NCI-H2029 (cell line): Measurements from ENCODE around the gene AIF1.

Source experiments
- DNase-seq: peaks from one replicate; lab custom pipeline; 2025; lab: John Stamatoyannopoulos, UW

The AIF1 gene

DNA sequence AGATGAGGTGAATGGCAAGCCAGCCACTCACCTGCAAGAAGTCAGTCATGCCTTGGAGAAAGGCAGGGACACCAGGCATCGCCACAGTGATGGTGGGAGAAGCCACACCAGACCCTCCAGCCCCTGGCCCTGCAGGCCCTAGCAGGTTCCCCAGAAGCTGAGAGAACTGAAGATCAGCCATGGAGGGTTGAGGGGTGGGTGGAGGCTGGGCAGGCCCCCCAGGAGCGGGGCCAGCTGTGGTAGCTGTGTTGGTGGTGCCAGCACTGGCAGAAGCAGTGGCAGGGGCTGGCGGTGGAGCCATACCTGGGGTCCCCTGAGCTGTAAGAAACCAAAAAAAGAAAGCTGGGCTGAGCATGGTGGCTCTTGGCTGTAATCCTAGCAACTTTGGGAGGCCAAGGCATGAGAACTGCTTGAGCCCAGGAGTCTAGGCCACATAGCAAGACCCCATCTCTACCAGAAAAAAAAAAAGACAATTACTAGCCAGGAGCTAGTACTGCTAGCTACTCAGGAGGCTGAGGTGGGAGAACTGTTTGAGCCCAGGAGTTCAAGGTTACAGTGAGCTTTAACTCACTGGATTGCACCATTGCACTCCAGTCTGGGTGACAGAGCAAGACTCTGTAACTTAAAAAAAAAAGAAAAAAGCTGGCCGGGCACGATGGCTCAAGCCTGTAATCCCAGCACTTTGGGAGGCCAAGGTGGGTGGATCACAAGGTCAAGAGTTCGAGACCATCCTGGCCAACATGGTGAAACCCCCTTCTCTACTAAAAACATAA is 27.9 kb downstream of the AIF1 start:
- no peak for DNase-seq

DNA sequence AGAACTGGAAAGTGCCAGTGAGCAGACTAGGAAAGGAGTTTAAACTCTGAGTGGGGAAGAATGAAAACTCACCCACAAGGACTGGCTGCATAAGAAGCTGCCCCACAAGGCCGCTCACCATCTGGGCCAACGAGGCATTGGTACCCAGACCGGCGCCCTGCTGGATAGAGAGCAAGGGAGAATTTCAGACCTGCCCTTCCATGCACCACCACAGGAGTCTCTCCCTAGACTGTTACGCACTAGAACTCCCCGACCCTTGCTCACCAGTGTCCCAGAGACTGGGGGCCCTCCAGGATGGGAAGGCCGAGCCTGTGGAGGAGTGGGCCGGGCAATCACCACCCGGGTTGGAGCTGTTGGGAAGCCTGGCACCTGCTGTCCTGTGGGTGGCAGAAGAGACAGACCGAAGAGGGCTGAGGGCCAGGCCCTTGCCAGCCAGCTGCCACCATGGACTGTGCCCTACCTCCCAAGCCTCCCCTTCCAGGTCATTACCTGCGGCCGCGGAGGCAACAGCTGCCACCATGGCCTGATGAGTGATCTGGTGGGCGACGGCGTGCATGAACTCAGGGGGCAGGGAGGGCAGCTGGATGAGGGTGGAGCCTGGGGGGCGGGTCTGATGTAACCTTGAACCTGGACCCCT is 28.9 kb downstream of the AIF1 start:
- no peak for DNase-seq

DNA sequence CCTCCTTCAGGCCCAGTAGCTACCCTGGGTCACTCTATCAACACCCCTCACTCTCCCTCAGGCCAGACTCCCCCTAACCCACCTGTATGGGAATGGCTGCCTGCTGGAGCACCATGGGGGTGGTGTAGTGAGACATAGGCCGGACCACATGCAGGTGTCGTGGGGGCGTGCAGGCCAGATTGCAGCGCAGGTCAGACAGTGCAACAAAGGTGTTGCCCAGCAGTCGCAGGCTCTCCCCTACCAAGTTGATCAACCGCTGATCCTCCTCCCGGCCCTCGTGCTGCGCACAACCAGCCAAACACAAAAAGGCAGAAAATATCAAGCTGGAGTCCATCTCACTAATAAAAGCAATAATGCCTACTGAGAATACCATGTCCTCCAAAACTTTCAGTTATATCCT is 30.3 kb downstream of the AIF1 start:
- no peak for DNase-seq

DNA sequence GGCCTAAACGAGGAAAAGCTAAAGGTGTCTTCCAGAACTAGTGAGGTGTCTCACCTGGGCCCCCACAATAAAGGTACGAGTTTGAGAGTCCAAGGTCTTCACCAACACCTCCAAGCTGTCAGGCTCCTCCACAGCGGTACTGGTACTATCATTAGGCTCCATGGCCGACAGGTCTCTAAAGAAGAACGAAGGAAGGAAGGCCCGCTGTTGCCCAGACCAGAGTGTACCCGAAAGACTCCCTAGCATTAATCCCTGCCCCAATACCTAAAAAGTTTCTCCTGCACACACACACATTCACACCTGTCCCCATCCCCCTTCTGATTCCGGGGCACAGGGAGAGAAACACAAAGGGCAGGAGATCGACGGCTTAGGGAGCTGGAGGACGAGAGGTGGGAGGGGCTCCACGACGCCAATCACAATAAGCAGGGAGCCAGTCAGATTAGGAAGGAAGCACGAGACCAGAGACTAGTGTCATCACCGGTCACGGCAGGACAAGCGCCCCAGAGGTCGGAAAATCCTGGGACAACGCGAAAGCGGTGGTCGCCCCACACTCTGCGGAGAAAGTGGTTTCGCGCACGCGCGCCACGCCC is 36.7 kb downstream of the AIF1 start:
- peak; percentile 69 for DNase-seq

DNA sequence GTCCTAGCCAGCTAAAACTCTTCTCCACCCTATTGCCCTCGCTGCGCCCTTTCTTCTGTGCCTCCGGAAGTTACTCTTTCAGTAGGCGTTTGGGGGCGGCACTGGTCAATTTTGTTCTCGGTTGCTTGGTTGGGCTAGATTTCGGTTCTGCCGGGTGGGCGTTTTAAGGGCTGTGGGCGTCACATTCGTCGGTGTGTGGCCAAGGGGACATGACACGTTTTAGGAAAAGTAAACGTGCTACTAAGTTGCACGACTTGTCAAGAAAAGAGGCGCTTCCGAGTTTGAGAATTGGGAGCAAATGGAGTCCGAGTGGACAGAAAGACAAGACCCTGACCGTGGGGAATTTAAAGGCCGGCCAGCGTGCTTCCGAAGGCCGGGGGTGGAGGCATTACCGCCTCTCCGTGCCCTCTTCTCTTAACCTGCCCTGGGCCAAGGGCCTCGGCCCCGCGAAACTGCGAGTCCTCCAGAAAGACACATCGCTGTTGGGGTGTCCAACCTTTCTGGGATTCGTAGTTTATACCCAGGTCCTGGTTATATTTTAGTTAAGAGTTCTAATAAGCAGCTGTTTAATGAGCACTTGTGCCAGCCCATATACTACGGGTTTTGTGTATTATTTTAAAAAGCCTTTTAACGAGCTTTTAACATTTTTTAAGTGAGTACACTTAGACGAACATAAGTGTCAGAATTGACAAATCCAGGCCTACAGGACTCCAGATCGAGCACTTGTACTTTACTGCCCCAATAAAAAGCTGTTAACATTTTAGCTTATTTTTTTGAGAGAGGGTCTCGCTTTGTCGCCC is 38.1 kb downstream of the AIF1 start:
- DNase-seq, result peak; percentile 95

DNA sequence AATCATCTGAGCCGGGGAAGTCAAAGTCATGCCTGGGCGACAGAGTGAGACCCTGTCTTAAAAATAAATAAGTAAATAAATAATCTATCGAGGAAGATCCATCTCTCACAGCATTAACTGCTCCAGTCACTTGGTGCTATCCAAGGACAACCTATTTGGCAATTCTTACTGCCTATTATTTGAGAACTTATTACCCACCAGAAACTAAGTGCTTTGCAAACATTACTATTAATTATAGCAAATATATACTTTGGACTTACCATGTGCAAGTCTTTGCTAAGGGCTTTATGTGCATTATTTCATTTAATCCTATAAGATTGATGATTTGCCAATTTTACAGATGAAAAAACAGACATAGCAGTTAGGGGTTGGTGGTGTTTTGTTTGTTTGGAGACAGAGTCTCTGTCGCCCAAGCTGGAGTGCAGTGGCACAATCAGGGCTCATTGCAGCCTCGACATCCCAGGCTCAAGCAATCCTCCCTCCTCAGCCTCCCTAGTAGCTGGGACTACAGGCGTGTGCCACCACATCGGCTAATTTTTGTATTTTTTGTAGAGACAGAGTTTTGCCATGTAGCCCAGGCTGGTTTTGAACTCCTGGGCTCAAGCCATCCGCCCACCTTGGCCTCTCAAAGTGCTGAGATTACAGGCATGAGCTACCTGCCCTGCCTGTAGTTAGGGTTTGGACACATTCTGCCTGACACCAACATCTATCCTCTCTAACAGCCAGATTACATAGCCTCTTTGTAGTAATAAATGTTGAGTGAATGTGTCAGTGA is 39.7 kb downstream of the AIF1 start:
- no peak for DNase-seq

DNA sequence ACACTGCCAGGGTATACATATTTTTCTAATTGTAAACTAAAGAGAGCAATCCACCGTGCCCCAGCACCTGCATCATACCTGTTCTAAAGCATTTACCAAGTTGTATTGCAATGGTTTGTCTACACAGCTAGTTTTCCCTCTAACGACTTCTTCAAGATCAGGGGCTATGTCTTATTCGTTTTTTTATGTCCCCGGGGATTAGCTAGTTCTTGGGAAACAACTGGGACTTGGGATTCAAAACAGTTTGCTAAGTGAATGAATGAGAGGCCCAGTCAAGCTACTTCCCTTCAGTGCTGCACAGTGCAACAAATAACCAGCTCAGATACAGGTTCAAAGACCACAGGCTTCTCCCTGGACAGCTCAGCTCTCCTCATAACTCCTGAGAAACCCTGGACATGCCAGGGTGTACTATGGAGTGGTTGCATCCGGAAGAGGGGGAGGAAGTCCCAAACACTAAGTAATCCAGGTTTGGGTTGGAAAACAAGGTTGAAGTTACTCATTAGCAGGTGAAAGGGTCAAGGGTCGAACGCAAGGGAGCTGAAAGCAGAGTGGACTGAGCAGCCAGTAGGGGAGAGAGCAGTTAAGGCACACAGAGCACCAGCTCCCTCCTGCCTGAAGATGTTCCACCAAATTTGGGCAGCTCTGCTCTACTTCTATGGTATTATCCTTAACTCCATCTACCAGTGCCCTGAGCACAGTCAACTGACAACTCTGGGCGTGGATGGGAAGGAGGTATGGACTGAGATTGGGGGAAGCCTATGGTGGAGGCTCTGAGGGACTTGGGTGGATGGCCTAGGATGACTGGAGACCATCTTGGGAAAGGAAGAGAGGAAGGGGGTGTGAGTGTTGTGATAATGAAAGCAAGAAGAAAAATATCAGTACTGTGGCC is 40.6 kb downstream of the AIF1 start, which contains the start of gene APOM:
TSS of gene APOM (plus strand) at position 546 of the 889 bp plus-strand sequence. CDS start at position 619, 73 bp downstream.
- DNase-seq, result no peak

DNA sequence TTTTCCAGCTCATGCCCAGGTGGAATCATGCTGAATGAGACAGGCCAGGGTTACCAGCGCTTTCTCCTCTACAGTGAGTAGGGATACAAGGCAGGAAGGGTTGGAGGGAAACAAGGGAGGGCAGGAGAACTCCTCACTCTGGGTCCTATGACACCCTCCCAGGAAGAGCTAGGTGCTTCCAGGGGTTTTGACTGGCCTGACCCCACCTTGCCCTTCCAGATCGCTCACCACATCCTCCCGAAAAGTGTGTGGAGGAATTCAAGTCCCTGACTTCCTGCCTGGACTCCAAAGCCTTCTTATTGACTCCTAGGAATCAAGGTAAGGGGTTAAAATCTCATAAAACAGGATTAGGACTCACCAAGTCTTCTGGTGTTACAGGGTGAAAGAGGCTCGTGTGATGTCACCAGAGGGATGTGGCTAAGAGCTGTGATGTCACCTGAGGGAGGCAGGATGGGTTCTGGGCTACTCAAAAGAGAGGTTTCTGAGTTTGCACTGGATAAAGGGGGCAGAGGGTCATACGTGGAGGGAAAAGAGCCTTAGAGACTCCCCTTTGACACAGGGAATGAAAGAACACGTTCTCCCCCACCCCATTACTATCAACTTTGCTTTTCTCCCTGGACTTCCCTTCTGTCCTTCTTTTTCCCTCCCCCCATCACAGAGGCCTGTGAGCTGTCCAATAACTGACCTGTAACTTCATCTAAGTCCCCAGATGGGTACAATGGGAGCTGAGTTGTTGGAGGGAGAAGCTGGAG is 42.5 kb downstream of the AIF1 start:
- no peak for DNase-seq

DNA sequence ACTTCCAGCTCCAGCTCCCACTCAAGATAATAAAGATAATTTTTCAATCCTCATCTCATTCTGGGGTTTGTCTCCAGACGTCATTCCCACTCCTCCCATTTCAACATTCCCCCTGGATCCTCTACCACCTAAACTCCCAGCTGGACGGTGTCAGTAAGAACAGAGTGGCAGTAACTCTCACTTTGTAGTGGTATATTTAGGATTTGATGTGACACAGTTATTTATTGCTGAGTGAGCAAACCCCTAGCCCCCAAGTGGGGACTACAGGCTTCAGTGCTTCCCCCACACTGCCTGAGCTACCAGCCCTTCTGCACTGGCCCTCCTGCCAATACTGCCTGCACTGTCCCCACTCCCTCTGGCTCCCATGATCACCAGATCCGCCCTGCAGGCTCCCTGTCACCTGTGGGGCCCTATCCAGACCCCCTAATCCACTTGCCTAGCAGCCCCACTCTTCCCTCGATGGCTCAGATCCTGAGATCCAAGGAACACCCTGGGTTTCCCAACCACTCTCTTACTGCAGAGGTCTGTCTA is 43.2 kb downstream of the AIF1 start:
- no peak for DNase-seq

DNA sequence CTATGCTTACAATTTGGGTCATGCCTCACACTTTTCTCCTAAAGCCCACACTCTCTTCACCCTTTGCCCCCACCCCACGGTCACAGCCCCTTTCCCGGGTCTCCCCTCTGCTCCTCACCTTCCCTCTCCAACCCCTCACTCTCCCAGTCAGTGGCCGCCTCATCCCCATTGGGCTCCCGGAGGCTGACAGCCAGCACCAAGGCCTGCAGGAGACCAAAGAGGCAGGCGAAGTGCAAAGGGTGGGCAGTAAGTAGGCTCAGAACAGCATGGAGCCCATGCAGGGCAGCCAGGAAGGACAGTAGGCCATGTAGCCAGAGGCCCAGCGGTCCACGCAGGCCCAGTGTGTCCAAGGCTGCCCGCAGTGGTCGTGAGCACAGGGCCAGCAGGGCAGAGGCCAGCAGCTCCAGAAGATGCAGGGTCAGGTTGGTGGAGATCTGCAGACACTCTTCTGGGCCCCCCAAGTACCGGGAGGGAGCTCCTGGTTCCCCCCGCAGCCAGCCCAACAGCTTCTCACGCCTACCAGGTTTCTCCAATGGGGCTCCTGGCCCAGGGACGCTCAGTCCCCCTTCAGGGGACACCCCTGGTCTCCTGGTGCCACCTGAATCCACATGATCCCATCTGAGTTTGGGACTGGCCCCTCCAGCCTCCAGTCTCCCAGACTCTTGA is 44.1 kb downstream of the AIF1 start:
- no peak for DNase-seq

DNA sequence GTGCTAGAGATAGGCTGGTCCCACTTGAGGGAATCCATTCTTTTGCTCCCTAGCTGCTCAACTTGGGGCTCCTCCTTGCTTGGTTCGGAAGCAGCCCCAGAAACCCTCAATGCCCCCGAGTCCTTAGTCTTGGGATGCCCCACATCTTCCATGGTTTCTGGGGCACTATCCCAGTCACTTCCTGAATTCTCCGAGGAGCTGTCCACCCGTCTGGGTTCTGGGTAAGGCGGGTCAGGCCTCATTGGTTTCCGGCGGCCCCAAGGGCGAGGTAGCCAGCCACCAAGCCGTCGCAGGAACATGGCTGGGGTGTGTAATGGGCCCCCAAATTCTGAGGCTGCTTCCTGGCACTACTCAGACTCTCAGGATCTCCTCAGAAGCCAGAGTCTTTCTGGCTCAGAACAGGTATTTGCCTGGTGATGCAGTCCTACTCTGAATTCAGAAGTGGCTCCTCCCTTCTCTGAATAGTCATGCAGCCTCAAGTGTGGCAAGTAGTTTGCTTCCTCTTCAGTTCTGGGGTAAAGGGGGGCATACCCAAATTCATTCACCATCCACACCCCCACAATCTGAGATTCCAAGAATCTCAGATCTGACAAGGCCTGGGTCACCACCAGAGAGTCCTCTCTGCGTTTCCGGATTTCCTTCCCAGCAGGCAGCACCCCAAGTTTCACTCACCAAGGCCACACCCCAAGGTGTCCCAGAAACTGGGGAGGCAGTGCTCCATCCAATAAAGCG is 44.8 kb downstream of the AIF1 start:
- no peak for DNase-seq

DNA sequence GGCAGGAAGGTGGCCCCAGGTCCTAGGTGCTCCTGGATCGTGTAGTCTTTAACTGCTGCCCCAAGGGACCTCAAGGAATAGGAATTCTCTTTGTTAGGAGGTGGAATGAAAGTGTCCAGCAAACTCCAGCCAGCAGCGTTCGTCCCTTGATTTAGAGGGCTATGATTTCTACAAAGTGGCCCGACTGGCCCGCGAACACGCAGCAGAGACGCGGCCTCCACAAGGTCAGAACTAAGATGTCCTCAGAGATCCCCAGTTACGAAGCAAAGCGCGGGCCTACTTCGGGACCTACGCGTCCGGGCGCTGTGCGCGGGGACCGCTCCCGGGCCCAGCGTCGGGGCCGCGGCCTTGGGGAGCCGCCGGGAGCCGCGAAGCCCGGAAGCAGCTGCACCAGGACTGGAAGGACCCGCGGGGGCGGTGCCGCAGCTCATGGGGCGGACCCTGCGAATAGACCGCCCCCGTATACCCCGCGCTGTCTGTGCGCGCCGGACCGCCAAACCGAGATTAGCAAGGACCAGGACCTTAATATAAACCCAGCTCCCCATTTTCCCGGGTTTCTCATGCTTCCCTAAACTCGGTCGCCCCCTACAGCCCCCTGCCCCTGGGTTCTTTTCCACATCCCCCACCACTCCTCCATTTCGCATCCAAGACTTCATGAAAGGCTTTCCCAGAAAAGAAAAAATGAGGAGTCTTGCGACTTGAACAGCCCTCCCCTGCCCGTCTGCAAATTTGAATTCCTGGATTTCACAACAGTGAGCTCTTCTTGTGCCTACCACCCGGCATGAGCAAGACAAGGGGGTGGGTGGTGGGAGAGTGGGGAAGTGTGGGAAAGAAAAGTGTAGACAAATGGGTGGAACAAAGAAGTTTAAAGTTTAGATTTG is 45.6 kb downstream of the AIF1 start, which contains the start of gene C6orf47:
TSS of gene C6orf47 (minus strand) at position 398 of the 881 bp plus-strand sequence. CDS start 831 bp downstream, outside the sequence.
- peak; percentile 67 for DNase-seq

DNA sequence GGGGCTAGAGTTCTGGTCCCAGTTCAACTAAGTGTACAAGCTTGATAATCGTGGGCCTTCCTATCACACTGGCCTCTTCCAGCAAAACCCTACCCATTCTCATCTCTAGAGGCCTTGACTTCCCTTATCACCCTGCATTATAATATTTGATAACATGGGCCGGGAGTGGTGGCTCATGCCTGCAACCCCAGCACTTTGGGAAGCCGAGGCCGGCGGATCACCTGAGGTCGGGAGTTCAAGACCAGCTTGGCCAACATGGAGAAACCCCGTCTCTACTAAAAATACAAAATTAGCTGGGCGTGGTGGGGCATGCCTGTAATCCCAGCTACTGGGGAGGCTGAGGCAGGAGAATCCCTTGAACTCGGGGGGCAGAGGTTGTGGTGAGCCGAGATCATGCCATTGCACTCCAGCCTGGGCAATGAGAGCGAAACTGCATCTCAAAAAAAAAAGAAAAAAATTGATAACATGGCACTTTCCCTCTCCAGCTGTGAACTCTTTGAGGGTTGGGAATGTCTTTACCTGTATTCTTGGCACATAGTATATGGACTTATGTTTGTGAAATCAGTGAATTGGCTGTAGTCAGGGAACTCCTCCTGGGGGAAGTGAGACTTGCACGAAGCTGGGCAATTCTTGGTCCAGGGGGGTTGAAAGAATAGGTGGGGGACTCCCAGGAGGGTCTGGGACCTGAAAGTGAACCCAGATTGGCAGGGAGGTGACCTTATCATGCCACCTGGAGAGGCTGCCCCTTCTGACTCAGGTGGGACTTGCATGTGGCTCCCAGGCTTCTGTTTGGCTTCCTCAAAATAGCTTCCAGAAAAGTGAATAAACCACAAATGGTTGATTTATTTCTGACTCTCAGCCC is 46.5 kb downstream of the AIF1 start:
- DNase-seq, result no peak

DNA sequence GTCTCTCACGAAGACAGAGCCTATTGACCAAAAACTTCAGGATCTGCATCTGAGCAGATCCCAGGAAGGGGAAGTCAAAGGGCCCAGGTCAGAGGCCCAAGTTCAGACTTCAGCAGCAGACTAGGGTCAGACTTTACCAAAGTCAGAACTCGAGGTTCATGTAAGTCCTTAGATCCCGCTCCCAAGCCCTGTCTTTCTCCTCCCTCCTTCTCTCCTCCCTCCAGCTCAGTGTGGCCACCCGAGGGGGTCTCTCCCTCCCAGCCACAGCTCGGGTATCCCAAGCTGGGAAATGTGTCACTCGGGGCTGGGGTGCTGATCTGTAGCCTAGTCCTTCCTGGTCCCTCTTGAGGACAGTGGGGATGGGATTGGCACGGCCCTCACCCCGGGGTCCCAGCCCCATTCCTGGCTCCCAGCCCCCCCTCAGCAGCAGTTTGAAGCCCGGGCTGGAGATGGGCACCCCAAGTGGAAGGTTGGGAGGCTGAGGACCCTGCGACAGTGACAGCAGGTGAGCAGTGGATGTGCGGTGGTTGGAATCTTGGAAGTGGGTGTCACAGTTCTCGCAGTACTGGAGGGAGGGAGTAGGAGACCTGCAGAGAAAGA is 47.2 kb downstream of the AIF1 start:
- DNase-seq, result no peak

DNA sequence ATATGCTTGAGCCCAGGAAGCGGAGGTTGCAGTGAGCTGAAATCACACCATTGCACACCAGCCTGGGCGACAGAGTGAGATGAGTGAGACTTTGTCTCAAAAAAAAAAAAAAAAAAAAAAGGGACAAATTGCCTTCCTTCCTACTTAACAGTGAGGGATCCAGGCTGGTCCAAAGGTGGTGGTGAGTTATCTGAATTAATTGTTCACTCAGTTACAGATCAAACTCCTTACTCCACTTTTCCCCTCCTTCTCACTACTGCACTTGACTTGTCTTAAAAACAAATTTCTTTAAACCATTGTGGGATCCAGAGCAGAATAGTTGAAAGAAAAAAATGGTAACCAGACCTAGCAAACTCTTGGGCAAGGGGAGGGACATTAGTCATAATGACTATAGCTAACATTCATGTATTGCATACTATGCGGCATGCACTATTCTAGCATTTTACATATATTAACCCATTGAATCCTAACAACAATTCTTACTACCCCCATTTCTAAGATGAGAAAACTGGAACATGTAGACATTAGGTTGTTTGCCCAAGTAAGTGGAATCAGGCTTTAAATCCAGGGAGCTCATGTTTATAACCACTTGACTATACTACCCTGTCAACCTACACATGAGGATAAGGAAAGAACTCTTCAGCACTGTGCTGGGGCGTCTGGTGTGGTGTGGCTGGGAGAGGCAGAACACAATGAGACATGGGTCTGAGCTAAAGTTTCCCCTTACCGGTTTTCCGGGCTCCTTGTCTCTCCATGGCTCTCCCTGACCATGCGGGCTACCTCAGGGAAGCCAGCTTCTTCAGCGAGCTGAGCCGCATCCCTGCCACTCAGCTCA is 48.3 kb downstream of the AIF1 start:
- no peak for DNase-seq
